GM18861 (cell line): ENCODE data around the gene KLF9.

Source experiments
- ATAC-seq: cut with Tn5 transposase; IDR thresholded peaks from one replicate; pipeline ENCODE4 v1.9.1; 2021; ENCODE audit not compliant: unreplicated experiment

KLF9 gene

DNA sequence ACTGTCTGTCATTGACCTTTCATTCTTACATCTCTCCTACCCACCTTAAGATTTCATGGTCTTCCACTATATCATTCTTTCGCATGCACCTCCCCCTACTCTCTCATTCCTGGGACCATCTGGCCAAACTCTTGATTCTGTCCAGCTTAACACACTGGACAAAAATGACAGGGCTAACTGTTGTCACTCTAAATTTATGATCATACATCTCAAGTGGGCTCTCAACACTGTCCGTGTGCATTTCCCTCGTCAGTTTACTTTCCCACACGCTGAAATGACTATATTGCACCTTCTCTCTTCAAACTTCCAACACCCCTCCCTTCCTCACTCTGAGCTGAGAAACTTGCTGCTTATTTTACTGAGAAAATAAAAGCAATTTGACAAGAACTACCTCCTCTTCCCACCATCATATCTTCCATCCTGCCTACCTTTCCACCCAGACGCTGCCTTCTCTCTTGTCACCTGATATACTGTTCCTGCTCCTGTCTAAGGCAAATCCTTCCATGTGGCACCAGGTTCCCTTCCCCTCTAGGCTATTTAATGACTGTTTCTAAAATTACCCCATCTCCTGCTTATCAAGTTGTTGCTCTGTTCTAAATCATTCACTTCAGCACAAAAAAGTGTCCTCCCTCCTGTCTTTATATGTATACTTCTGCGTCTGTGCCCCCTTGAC is 8.1 kb upstream of the KLF9 start:
- no peak for ATAC-seq

GRCh38 chr9:70421272-70422180 is 7.1 kb upstream of the KLF9 start:
- ATAC-seq, result no peak

DNA sequence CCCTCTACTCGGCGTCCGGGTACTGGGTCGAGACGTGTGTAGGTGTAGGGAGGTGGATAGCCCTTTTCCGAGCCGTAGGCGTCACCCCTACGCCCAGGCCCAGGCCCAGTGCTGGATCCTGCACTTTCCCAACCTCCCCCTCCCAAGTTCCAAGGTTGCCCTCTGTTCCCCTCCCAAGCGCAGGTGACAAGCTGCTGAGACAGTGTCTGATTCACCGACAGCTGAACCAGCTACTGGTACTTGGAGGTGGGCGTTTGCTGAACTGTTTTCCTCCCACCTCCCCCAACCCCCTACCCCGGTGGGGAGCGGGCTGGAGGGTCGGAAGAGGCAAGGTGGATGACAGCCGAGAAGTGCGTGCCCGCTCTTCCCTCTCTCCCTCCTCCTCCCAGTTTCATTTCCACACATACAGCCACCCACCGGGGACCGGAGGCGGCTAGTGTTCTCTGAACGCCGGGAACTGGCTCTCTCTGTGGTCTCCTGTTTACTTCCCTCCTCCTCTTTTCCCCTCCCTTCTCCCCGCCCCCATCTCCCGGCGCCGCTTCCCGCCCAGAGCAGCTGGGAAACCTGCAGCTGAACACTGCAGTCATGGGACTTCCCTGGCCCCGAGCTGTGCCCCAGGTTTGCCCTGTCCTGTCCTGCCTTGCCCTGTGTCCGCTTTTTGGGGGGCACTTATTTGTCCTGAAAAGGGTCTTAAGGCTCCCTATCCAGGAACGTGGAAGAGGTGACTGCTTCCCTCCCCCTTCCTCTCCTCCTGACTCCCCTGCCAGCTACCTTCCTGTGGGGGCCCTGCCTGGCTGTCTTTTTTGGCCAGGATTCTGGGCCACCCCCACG is 6.2 kb upstream of the KLF9 start:
- peak; percentile 2 for ATAC-seq

DNA sequence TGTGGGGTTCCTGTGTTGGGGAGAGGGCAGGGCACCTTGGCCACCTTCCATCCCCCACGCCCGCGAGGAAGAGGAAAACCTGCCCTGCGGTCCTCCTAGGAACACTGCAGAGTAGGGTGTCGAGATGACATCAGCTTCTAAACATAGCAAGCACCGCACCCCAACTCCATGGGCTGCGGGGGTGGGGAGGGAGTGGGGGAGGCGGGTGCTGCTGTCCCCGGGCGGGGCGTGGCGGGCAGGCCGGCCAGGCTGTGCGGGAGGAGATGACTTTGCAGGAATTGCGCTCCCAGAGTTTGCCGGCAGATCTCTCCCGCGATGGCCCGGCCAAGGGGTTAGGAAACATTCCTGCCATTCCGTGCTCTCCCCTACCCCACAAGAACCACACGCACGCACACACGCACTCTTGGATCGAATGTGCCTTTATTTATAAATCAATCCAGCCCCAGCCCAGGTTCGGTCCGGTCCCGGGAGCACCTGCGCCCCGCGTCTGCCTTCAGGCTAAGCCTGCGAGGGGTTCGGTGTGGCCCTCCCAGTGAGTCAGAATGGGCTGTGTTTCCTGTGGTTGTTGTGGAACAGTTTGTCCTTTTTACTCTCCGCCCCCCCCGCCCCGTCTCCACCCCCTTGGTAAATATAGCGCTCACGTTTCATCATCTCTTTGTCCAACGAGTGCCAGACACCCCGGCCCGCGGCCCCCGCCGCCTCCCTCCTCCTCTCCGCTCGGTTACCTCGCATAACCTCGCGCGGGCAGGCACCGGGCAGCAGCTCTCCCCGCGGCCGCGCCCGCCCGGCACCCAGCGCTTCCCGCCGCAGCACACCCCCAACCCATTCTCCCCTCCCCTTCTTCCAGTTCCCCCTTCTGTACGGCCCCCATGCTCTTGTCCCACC is 5.3 kb upstream of the KLF9 start:
- ATAC-seq, result peak; percentile 24

GRCh38 chr9:70418822-70419555 is 4.5 kb upstream of the KLF9 start:
- ATAC-seq, result peak; percentile 62

DNA sequence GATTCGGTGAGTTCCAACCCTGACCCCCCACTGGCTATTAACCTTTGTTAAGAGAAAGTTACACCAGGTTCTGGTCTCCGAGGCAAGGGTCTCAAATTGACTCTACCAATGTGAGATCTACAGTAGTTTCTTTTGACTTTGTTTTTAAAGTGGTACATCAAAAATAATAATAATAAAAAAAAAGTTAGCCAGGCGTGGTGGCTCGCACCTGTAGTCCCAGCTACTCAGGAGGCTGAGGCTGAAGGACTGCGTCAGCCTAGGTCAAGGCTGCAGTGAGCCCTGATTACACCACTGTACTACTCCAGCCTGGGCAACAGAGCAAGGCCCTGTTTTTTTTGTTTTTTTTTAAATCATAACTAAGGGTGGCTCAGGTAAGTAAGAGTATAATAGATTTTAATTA is 1.0 kb upstream of the KLF9 start:
- no peak for ATAC-seq

- no peak for ATAC-seq
These were observed 584 bp upstream of the KLF9 start for GRCh38 chr9:70415041-70415440.

GRCh38 chr9:70413464-70413798 is 1.0 kb downstream of the KLF9 start:
- peak; percentile 6 for ATAC-seq

GRCh38 chr9:70412832-70413463 is 1.5 kb downstream of the KLF9 start:
- no peak for ATAC-seq

DNA sequence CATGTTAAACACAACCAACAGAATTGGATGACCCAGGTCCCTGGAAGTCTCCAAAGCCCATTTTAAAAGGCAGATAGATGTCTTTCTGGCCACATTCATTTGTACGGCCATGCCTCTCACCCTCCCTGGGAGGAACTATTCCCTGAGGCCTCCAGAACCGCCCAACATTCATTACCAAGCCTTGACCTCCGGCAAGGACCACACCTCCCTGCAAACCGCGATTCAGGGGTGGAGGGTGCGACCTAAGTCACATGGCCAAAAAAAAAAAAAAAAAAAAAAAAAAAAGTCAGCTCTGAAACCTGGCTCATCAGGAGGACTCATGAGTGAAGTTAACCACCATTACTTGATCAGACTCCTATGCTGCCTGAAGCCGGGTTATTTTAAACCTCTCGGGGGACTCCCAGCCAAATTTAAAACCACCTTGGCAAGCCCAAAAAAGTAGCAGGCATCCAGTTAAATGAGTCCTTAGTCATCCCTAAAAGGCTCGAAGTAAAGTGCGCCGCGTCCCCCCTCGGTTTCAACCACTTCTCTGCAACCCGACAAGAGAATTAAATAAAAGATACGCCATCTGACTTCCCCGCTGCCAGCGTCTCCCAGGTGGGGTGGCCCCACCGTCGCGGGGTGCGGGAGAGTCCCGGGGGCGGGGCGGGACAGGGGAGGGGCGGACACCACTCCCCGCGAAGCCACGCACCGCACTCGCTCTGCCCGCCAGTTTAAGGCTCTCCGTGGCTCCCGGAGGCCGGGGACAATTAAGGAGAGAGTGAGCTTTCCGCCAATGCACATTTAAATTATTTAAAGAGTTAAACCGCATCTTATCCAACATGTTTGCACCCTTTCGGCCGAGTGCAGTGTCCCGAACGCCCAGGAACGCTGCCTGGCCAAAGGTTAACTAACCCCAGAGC is 2.3 kb downstream of the KLF9 start:
- ATAC-seq, result peak; percentile 17

- no peak for ATAC-seq
These were observed 3.1 kb downstream of the KLF9 start for GRCh38 chr9:70411121-70411929.

GRCh38 chr9:70410368-70410767 is 4.1 kb downstream of the KLF9 start:
- ATAC-seq, result no peak

- ATAC-seq, result no peak
These were observed 4.7 kb downstream of the KLF9 start for GRCh38 chr9:70409800-70410199.

DNA sequence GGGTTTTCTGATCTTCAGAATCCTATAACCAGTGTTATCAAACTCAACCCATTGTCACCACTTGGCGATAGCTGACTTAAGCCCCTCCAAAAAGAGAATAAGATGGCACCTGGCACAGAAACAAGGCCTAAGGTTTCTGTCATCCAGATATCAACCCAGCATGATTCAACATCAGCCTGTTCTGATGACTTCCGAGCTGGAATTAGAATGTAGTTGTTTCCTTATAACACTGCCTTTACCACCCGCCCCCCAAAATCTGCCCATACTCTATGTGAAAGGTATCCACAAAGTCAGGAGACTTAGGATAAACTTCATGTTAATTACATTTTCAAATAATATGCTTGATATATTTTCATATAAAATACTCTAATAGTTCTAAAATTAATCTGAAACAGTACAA is 5.2 kb downstream of the KLF9 start:
- no peak for ATAC-seq

DNA sequence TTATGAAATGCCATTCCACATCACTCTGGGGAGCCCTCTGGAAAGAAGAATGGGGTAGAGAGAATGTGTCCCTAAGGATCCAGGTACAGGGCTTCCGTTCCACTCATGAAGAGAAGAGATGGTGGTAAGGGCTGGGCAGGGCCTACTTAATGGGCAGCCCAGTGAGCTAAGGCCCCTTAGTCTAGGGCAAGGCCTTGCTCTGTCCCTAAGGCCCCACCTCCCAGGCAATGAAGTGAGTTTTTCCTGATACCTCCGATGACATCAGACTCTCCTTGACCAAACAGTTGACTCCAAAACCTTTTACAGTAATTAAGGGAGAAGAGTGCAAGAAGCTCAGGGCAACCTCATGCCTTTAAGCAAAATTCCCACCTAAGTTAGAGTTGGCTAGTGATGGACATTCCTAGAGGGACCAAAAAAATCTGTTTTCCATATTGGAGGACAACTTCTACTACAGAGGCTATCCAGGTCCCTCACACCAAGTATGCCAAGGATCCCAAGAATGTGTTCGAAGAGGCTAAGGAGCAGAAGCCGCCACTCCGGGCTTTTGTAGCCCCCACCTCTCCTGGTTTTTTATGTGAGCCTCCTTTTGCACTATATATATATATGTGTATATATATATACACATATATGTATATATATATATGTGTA is 5.9 kb downstream of the KLF9 start:
- no peak for ATAC-seq

DNA sequence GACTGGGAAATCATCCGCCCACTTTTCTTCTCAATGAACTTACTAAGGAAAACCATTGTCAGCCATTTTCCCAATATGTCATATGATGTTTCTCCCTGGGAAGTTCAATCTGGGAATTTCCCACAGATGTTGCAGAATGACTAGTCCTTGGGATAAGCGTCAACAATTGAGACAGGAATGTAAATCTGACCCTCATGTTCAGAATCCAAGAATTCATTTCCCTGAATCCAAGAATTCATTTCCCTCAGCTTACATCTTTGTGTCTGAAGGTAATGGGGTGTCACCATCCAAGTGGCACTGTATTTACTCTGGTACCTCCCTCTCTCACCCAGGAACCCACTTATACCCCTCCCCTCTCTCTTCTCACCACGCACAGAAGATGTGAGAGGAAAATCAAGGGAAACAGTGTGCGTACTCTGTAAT is 7.4 kb downstream of the KLF9 start:
- no peak for ATAC-seq

DNA sequence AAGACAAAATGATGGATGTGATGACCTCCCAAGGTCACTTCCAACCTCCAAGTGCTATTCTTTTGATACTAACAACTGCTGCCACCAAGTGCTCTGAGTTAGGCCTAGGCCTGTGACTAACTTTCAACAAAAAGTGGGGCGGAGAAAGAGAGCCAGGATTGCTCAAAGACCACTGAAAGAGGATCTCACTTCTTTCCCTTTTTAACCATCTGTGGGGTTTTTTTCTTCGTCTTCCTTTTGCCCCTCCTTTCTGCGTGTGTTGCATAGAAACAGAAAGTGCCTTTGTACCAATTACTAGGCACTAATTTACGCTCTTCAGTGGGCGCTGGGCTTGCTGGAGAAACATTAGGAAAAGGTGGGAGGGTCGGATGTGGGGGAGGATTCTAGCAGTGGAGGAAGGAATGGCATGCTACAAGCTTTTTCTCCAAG is 8.0 kb downstream of the KLF9 start:
- ATAC-seq, result peak; percentile 51
